SK-N-SH (cell line): ENCODE results near the gene FHL2. TPM values are rescaled to one million over a fixed set of nuclear protein-coding genes. Genes with fewer than 3 reads are reported as not detected.

ENCODE experiments used
- CTCF ChIA-PET: fragments of 300-600, 350-600 bp; formaldehyde crosslinking; extraction: SDS; loops from one replicate; lab custom pipeline; 2021; lab: Yijun Ruan, JAX
- POLR2A ChIA-PET: fragments of 350-600 bp; sonication (Branson Sonifier 250); formaldehyde crosslinking; extraction: SDS; loops from one replicate; lab custom pipeline; 2020; ENCODE audit warnings: antibody characterized with exemption, inconsistent platforms; lab: Yijun Ruan, JAX
- DNase-seq: peaks from one replicate; pipeline ENCODE4 v3.0.0; 2012
- H2AFZ ChIP-seq: fragments of 200-600 bp; sonication (generic); 2 replicates; pipeline ENCODE4 v1.8.1; 2016; ENCODE audit warnings: antibody characterized with exemption, mild to moderate bottlenecking, low read depth
- H3F3A ChIP-seq: fragments of 200-600 bp; sonication (generic); replicated peaks from 2 replicates; pipeline ENCODE3; 2016; ENCODE audit warnings: antibody characterized with exemption, mild to moderate bottlenecking; ENCODE audit not compliant: insufficient read depth
- H3K27ac ChIP-seq, 2 experiments: fragments of 200-500 bp in 1 of 2; fragments of 200-600 bp in 1 of 2; sonication (Bioruptor generic) in 1 of 2; sonication (generic), shearing (Covaris generic) in 1 of 2; 2 replicates each; pipeline versions ENCODE4 v1.5.1 to v1.6.1; 2014 to 2016; ENCODE audit warnings: low read depth in 2 of 2, inconsistent platforms in 1 of 2, low read length in 1 of 2, mild to moderate bottlenecking in 1 of 2, mixed read lengths in 1 of 2
- H3K27me3 ChIP-seq: fragments of 200-600 bp; sonication (generic), shearing (Covaris generic); 2 replicates; pipeline ENCODE4 v1.6.1; 2016; ENCODE audit warnings: mixed run types; ENCODE audit not compliant: insufficient read depth
- H3K36me3 ChIP-seq, 2 experiments: fragments of 200-500 bp in 1 of 2; fragments of 200-600 bp in 1 of 2; sonication (Bioruptor generic) in 1 of 2; sonication (generic) in 1 of 2; replicated peaks in 1 of 2; 2 replicates each; pipeline versions ENCODE3 to v1.5.1; 2014 to 2016; ENCODE audit warnings: low read length in 1 of 2, mild to moderate bottlenecking in 1 of 2; ENCODE audit not compliant: insufficient read depth in 2 of 2, control insufficient read depth in 1 of 2
- H3K4me1 ChIP-seq, 2 experiments: fragments of 200-500 bp in 1 of 2; fragments of 200-600 bp in 1 of 2; sonication (Bioruptor generic) in 1 of 2; sonication (generic), shearing (Covaris generic) in 1 of 2; 2 replicates each; pipeline versions ENCODE4 v1.5.1 to v1.6.1; 2014 to 2016; ENCODE audit warnings: low read depth in 1 of 2, low read length in 1 of 2, mixed run types in 1 of 2; ENCODE audit not compliant: insufficient read depth in 2 of 2, control insufficient read depth in 1 of 2
- H3K4me2 ChIP-seq: fragments of 200-600 bp; sonication (generic), shearing (Covaris generic); 2 replicates; pipeline ENCODE4 v1.6.1; 2017; ENCODE audit warnings: mixed run types
- H3K4me3 ChIP-seq, 2 experiments: fragments of 200-500 bp in 1 of 2; fragments of 200-600 bp in 1 of 2; sonication (Bioruptor generic) in 1 of 2; sonication (generic), shearing (Covaris generic) in 1 of 2; 2 replicates each; pipeline versions ENCODE4 v1.5.1 to v1.8.1; 2014 to 2016; ENCODE audit warnings: low read depth in 2 of 2, inconsistent platforms in 1 of 2, low read length in 1 of 2, mild to moderate bottlenecking in 1 of 2, mixed read lengths in 1 of 2, moderate library complexity in 1 of 2
- H3K79me2 ChIP-seq: fragments of 200-600 bp; sonication (generic); 2 replicates; pipeline ENCODE4 v1.8.1; 2017; ENCODE audit warnings: mild to moderate bottlenecking; ENCODE audit not compliant: insufficient read depth
- H3K9ac ChIP-seq: fragments of 200-600 bp; sonication (generic); 2 replicates; pipeline ENCODE4 v1.6.1; 2017; ENCODE audit warnings: mixed run types
- H3K9me2 ChIP-seq: fragments of 200-600 bp; sonication (generic); 2 replicates; pipeline ENCODE4 v1.6.1; 2017; ENCODE audit warnings: mixed run types
- H3K9me3 ChIP-seq: fragments of 200-600 bp; sonication (generic); 2 replicates; pipeline ENCODE4 v1.6.1; 2017; ENCODE audit warnings: mixed run types, mild to moderate bottlenecking, moderate library complexity
- H4K20me1 ChIP-seq: fragments of 200-600 bp; sonication (generic); 2 replicates; pipeline ENCODE4 v1.6.1; 2017; ENCODE audit warnings: mild to moderate bottlenecking, mixed run types; ENCODE audit not compliant: insufficient read depth
- EP300 ChIP-seq, 2 experiments: IDR thresholded peaks; 2 replicates each; pipeline versions ENCODE4 v1.4.0 to v1.6.1; 2012; ENCODE audit warnings: borderline replicate concordance in 1 of 2, low read depth in 1 of 2, low read length in 1 of 2
- EZH2phosphoT487 ChIP-seq: fragments of 200-600 bp; sonication (generic); IDR thresholded peaks from 2 replicates; pipeline ENCODE4 v1.6.1; 2017; ENCODE audit warnings: low read depth, mixed run types, mild to moderate bottlenecking, antibody characterized with exemption, moderate library complexity, borderline replicate concordance
- FOSL2 ChIP-seq: IDR thresholded peaks from 2 replicates; pipeline ENCODE4 v1.4.0; 2012; ENCODE audit warnings: low read depth, mild to moderate bottlenecking, moderate library complexity, borderline replicate concordance
- FOXJ3 ChIP-seq: sonication (generic); formaldehyde crosslinking; IDR thresholded peaks from 2 replicates; pipeline ENCODE4 v1.5.1; 2020; ENCODE audit warnings: mild to moderate bottlenecking, missing genetic modification reagents
- GATA2 ChIP-seq: sonication (generic); formaldehyde crosslinking; IDR thresholded peaks from 2 replicates; pipeline ENCODE4 v1.5.0; 2020; ENCODE audit warnings: mild to moderate bottlenecking, missing genetic modification reagents
- MEF2A ChIP-seq: IDR thresholded peaks from 2 replicates; pipeline ENCODE4 v1.4.0; 2012; ENCODE audit warnings: low read depth, borderline replicate concordance
- TAF1 ChIP-seq: IDR thresholded peaks from 2 replicates; pipeline ENCODE4 v1.6.1; 2012; ENCODE audit warnings: low read depth, mild to moderate bottlenecking, low read length, moderate library complexity, borderline replicate concordance
- whole genome bisulfite sequencing: methylation state at CpG from one replicate; pipeline ENCODE4 v1.1.6; 2017; ENCODE audit warnings: low lambda C conversion rate; 5-methylcytosine and 5-hydroxymethylcytosine counted together
- polyA plus RNA-seq, 3 experiments: library from polyadenylated mRNA; depleted of rRNA; stranded (reverse); fragments of >200 nt; gene quantifications; 2 replicates each; pipeline ENCODE4 v1.2.3, GENCODE V29; 2012

FHL2 gene
- polyA plus RNA-seq, 1 of the 3 experiments (the other 2 are of a cell fraction): 31.7 TPM

DNA sequence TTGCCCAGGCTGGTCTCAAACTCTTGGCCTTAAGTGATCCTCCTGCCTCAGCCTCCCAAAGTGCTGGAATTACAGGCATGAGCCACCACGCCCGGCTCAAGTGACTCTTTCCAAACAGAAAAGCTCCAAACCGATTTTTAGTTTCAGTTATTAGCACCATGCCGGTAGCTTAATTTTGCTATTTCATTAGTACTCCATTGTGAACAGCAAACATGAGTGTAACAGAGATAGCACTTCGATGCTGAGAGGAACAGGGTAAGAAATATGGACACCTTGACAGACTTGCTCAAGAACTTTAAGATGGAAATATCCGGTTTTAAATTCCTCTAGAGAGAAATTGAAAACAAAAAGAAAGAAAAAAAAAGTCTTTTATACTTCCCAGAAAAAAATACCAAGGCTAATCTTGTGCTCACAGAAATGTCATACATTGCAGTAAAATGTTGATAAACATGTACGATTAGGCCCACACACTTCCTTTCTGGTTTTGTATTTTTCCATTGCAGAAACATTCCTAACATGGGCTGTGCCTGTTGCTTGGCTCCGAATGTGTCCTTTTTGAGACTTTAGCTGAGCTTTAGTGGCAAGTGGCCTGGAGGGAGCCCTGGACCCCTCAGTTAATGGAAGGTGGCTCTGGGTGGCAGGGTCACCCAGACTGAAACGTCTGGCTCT, 18.3 kb downstream of the FHL2 start (continued):
- no peak for TF ChIP-seq EZH2phosphoT487
- no peak for TF ChIP-seq GATA2 (CRISPR knock-in tag)

DNA sequence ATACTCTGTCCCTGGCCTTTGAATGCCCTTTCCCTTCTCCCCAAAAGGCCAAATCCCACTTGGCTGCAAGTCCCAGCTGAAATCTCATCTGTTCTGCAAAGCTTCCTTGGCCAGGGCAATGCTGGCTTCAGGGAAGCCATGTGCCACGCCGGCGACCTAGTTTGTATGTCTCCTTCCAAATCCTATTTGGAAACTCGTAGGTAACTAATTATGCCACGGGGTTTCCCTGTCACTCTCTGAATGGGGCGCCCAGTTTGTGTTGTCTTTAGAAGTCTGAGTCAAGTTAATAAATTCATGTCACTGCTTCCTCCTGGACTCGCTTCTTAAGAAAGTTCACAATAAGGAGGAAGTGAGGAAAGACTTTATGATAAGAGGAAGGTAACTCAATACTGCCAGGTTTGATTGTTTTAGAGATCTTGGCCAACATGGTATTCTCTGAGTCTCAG, 19.1 kb downstream of the FHL2 start:
- WGBS: 93% methylated on average over 7 of the region's 7 CpGs
- no peak overlapping the region for H3K9ac ChIP-seq
- CTCF ChIA-PET: interaction anchor here (0.6 to 3.5 kb wide), 4 partner anchors 9 to 141 kb away, joined by 3 to 35 read pairs (median 10); partner anchors contain the start of gene FHL2

DNA sequence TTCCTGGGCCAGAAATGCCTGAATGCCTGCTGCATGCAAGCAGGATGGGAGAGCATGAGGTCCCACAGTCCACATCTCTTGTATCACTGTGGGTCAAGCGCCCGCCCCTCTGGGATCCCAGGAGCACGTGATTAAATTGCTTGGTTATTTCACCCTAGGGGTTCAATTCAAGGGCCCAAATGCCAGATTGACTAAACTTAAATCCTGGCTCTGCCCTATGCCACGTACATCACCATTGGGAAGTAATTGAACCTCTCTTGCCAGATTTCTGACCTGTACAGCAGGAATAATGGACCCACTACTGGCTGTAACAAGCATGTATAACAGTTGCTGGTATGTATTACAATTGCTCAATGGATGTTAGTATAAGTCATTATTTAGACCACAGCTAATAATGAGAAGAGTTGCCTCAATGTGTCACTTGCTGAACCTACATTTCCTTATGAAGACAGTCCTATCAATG, 19.9 kb downstream of the FHL2 start:
- Histone ChIP-seq H3K9me3 (no peaks in the 10 kb centered on the region), H3K27me3 (no peaks in the 10 kb centered on the region), H2AFZ (no peak overlapping the region), H3K9ac (no peak overlapping the region), H4K20me1 (peaks cover 11% of the 10 kb centered on the region; the same call in 1 of the 2 replicates), H3K27ac (no peak overlapping the region), H3K9me2 (no peaks in the 10 kb centered on the region), H3K36me3 (peaks cover 5 to 30% of the 10 kb centered on the region in 2 experiments), H3K79me2 (peaks cover 67% of the 10 kb centered on the region; the same call in 1 of the 2 replicates), H3K4me1 (peaks cover 6% of the 10 kb centered on the region in 2 experiments; a peak in 1 of 4 replicates), H3K4me3 (no peak overlapping the region), H3K4me2 (no peak overlapping the region), H3F3A (peaks cover 5% of the 10 kb centered on the region)
- no peak for TF ChIP-seq GATA2 (CRISPR knock-in tag)
- TF ChIP-seq MEF2A: no peak
- TF ChIP-seq FOSL2: no peak
- POLR2A ChIA-PET: no interaction called here
- CTCF ChIA-PET: interaction anchor here (1.3 to 3.5 kb wide), 4 partner anchors 14 to 142 kb away, joined by 4 to 35 read pairs (median 10); no protein-coding TSS in a partner anchor
- 100% methylated on average over 1 of the region's 4 CpGs for WGBS
- no peak for DNase-seq

More for the DNA sequence above, 19.1 kb downstream of the FHL2 start:
- TF ChIP-seq FOXJ3 (CRISPR knock-in tag) (no peak), EP300 (IDR thresholded peaks at IDR 0.05; ENCODE audit: borderline replicate concordance in 1 of 2, low read depth in 1 of 2, low read length in 1 of 2) (no peak), TAF1 (no peak), FOSL2 (no peak)
- peaks cover 71% of the 10 kb centered on the region; the same call in 1 of the 2 replicates for H3K79me2 ChIP-seq
- no peaks in the 10 kb centered on the region for H3K9me2 ChIP-seq
- peaks cover 11% of the 10 kb centered on the region; the same call in 1 of the 2 replicates for H4K20me1 ChIP-seq
- DNase-seq: no peak
- no peaks in the 10 kb centered on the region for H3K27me3 ChIP-seq
- H3K27ac ChIP-seq: no peak overlapping the region
- no peaks in the 10 kb centered on the region for H3K9me3 ChIP-seq
- H3K4me1 ChIP-seq: peaks cover 6% of the 10 kb centered on the region in 2 experiments; a peak in 1 of 4 replicates
- peaks cover 7 to 38% of the 10 kb centered on the region in 2 experiments for H3K36me3 ChIP-seq
- no peak overlapping the region for H2AFZ ChIP-seq
- POLR2A ChIA-PET: no interaction called here
- H3K4me3 ChIP-seq: no peak overlapping the region
- peaks cover 5% of the 10 kb centered on the region for H3F3A ChIP-seq
- no peak overlapping the region for H3K4me2 ChIP-seq
